T47D (cell line): ENCODE measurements around the gene IER2.
"Not testable (repeated sequence)": the region's sequence is repeated elsewhere in the genome, so short reads cannot be mapped to it uniquely, and the experiment has no call there.

ENCODE experiments used
- DNase-seq, 2 experiments: peaks; one replicate each; pipeline versions ENCODE4 v3.0.0 to v3.0.0-alpha.2; 2011 to 2012; ENCODE audit warnings: low read depth in 1 of 2, low spot score in 1 of 2
- JUND ChIP-seq: IDR thresholded peaks from 2 replicates; pipeline ENCODE4 v1.6.1; 2012; ENCODE audit warnings: low read depth
- in situ Hi-C: cut with HindIII; loops from 2 replicates; pipeline ENCODE4 v1.10.0; 2016; ENCODE audit warnings: low sequenced_read_pairs, low pct_unique_long_range_greater_than_20kb

Gene IER2

DNA sequence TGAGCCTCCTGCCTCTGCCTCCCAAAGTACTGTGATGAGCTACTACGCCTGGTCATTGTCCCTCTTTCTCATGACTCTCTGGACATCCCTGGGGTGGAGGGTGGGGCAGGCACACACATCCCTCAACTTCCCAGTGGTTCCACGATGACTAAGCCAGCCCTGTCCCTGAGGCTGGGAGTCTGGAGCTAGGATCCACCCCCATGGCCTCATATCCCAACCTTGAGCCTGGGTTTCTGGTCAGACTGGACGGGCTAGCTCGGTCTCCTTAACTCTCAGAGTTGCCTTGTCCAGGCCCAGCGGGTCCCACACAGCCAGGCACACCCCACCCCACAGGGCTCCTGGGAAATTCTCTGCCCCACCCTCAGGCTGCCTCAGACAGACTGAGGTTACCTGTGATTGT is 19.6 kb downstream of the IER2 start:
- in situ Hi-C loops, result no loop called here
- TF ChIP-seq JUND, result no peak
- DNase-seq, result peak; percentile 53 to 90

DNA sequence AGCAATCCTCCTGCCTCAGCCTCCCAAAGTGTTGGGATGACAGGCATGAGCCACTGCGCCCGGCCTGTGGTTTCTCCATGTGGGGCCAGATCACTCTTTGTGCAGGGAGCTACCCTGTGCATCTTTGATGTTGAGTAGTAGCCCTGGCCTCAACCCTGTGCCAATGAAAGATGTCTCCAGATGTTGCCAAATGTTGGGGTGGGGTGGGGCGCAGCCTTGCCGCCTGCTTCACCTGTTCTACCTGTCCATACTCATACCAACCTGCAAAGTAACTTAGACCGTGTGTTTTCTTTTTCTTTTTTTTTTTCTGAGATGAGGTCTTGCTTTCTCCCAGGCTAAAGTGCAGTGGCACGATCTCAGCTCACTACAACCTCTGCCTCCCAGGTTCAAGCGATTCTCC is 20.9 kb downstream of the IER2 start:
- DNase-seq, result no peak
- no peak for TF ChIP-seq JUND
- in situ Hi-C loops, result no loop called here

DNA sequence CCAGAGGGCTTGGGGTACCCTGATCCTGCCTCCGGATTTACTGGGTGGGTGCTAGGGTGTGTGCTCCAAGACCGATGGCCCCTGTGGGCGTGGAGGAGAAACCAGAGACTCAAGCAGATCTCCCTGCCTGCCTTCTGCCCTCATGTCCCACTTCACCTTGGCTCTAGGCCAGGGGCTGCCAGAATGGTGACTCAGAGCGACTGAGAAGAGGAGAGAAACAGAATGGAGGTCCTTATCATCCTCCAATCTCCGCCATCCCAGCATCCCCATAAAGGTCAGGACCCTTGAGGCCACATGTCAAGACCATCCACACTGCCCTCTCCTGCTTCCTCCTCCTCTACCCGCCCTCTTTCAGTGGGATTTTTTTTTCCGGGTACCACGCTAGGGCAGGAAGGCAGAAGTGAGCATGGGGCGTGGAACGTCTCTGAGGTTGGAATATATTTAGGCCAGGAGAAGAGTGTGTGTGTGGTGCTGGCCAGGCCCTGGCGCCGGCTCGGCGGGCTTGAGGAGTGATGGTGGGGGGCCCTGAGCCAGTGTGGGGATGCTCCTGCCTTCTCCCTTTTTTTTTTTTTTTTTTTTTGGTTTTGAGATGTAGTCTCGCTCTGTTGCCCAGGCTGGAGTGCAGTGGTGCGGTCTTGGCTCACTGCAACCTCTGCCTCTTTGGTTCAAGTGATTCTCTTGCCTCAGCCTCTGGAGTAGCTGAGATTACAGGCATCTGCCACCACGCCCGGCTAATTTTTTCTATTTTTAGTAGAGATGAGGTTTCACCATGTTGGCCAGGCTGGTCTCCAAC is 22.3 kb downstream of the IER2 start:
- no peak for TF ChIP-seq JUND
- in situ Hi-C loops, result no loop called here
- DNase-seq, result peak in 1 of 2 experiments; percentile 43

DNA sequence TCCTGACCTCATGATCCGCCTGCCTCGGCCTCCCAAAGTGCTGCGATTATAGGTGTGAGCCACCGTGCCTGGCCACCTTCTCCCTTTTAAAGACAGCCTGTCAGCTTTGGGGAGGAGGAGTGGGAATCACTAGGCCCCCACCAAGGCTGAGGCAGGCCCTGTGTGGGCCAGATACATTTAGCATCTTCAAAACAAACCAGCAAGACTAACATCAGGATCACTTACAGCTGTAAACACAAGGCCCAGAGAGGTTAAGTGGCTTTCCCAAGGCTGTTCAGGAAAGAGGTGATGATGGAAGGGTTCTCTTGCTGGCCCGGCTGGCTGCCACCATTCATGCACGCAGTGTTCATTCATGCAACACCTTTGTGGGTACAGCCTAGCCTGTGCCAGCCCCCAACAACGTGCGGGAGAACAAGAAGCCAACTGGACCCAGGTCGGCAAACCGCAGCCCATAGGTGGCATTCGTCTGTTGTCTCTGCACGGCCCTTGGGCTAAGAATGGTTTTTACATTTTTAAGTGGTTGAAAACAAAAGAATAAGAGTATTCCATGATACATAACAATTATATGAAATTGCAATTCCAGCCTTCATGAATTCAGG is 23.0 kb downstream of the IER2 start:
- DNase-seq, result no peak
- in situ Hi-C loops, result no loop called here
- TF ChIP-seq JUND, result no peak

DNA sequence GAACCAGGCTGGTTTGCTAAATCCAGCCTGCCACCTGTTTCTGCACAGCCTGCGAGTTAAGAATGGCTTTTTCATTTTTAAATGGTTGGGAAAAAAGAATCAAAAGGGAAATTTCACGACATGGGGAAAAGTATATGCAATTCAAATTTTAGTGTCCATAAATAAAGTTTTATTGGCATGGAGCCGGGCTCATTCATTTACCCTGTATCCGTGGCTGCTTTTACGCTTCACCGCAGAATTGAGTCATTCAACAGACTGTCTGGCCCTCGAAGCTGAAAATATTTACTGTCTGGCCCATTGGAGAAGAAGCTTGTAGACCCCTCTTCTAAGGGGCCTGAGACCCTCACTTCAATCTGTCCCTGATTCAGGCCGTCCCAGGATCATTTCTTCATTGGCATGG is 26.1 kb downstream of the IER2 start:
- in situ Hi-C loops, result no loop called here
- no peak for DNase-seq
- TF ChIP-seq JUND, result no peak

DNA sequence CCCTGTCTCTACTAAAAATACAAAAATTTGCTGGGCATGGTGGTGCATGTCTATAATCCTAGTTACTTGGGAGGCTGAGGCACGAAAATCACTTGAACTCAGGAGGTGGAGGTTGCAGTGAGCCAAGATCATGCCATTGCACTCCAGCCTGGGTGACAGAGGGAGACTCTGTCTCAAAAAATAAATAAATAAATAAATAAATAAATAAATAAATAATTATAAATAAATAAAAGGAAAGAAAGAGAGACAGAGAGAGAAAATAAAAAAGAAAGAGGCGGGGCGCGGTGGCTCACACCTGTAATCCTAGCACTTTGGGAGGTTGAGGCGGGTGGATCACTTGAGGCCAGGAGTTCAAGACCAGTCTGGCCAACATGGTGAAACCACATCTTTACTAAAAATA is 27.4 kb downstream of the IER2 start:
- in situ Hi-C loops, result not testable (repeated sequence)

DNA sequence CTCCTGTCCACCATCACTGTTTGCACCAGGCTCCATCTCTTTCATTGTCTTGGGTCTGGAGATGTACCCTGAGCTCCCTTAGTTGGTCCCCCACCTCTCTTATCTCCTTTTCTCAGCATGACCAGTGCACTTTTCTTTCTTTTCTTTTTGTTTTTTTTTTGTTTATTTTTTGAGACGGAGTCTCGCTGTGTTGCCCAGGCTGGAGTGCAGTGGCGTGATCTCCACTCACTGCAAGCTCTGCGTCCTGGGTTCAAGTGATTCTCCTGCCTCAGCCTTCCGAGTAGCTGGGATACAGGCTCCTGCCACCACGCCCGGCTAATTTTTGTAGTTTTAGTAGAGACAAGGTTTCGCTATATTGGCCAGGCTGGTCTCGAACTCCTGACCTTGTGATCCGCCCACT is 28.1 kb downstream of the IER2 start:
- in situ Hi-C loops, DNase-seq: not testable (repeated sequence)

More for the DNA sequence above, 27.4 kb downstream of the IER2 start:
- DNase-seq, result not testable (repeated sequence)

DNA sequence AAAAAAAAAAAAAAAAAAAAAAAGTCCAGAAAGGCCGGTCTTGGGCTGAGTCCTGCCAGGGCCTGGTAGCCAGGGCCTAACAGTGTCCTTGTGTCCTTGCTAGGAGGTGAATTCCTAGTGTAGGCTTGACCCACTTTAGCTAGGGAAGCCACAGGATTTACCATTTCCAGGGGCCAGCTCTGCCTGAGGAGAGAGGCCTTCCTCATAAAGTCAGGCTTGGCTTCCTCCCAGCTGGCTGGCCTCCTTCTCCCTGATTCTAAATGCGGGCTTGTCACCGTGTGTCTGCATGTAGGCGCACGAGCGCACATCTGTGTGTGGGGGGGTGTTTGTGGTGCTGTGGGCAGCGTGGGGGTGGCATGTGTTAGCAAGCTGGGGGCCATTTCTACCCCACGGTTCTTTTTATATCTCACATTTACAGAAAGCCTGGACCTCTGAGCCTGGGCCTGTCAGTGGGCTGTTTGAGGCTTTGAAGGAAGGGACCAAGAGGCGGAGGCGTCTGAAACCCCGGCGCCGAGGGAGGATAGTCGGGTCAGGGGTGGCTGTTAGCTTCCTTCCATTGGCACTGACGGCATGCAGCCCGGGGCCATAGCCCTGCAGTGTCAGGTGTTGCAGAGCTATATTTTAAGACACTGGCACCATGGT is 31.7 kb downstream of the IER2 start:
- DNase-seq, result peak; percentile 26 to 35
- in situ Hi-C loops, result no loop called here
- TF ChIP-seq JUND, result no peak

DNA sequence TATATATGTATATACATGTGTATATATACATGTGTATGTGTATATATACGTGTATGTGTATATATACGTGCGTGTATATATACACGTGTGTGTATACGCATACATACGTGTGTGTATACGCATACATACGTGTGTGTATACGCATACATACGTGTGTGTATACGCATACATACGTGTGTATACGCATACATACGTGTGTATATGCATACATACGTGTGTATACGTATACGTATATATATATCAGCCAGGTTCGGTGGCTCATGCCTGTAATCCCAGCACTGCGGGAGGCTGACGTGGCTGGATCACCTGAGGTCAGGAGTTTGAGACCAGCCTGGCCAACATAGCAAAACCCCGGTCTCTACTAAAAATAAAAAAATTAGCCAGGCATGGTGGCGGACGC is 34.7 kb downstream of the IER2 start:
- in situ Hi-C loops, DNase-seq: not testable (repeated sequence)

DNA sequence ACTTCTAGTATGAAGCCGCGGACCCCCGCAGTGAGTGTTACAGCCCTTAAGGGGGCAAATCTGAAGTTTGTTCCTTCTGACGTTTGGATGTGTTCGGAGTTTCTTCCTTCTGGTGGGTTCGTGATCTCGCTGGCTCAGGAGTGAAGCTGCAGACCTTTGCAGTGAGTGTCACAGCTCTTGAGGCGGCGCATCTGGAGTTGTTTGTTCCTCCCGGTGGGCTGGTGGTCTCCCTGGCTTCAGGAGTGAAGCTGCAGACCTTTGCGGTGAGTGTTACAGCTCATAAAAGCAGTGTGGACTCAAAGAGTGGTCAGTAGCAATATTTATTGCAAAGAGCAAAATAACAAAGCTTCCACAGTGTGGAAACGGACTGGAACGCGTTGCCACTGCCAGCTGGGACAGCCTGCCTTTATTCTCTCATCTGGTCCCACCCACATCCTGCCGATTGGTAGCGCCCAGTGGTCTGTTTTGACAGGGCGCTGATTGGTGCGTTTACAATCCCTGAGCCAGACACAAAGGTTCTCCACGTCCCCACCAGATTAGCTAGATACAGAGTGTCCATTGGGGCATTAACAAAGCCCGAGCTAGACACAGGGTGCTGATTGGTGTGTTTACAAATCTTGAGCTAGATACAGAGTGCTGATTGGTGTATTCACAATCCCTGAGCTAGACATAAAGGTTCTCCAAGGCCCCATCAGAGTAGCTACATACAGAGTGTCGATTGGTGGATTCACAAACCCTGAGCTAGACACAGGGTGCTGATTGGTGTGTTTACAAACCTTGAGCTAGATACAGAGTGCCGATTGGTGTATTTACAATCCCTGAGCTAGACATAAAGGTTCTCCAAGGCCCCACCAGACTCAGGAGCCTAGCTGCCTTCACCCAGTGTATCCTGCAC is 35.8 kb downstream of the IER2 start:
- DNase-seq, in situ Hi-C loops: not testable (repeated sequence)

DNA sequence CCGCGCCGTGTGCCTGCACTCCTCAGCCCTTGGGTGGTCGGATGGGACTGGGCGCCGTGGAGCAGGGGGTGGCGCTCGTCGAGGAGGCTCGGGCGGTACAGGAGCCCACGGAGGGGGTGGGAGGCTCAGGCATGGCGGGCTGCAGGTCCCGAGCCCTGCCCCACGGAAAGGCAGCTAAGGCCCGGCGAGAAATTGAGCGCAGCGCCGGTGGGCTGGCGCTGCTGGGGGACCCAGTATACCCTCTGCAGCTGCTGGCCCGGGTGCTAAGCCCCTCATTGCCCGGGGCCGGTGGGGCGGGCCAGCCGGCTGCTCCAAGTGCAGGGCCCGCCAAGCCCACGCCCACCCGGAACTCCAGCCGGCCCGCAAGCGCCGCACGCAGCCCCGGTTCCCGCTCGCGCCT is 36.5 kb downstream of the IER2 start:
- DNase-seq, in situ Hi-C loops: not testable (repeated sequence)

DNA sequence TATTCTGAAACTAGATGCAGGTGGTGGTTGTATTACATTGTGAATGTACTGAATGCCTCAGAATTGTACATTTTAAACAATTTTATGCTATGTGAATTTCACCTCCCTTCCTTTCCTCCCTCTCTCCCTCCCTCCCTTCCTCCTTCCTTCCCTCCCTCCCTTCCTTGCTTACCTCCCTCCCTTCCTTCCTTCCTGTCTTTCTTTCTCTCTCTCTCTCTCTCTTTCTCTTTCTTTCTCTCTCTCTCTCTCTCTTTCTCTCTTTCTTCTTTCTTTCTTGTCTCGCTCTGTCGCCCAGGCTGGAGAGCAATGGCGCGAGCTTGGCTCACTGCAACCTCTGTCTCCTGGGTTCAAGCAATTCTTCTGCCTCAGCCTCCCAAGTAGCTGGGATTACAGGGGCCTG is 37.2 kb downstream of the IER2 start:
- TF ChIP-seq JUND, result no peak
- in situ Hi-C loops, result no loop called here
- DNase-seq, result no peak

DNA sequence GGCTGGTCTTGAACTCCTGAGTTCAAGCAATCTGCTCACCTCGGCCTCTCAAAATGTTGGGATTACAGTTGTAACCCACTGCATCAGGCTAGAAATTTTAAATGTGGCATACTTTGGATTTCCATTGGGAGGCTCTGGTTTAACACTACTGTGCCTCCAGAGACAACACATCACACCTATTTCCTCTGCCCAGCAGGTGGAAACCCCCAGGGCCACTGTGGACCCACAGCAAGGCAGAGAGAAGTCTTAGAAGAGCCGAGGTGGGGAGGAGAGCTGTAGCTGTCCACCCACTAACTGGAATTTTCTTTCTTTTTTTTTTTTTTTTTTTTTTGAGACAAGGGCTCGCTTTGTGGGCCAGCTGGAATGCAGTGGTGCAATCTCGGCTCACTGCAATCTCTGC is 39.4 kb downstream of the IER2 start:
- in situ Hi-C loops, result no loop called here
- no peak for DNase-seq
- no peak for TF ChIP-seq JUND
